ENCODE measurements around the gene ABLIM2. TPM values are rescaled to one million over a fixed set of nuclear protein-coding genes. Genes with fewer than 3 reads are reported as not detected.

ABLIM2 gene
- total RNA-seq, 2 experiments from 2014 or later: 0.32 to 0.54 TPM

- Mint-ChIP-seq H3K4me3 (no peak overlapping the region), H3K4me1 (ENCODE audit: low read depth) (no peaks in the 10 kb centered on the region), H3K9me3 (no peaks in the 10 kb centered on the region), H3K36me3 (ENCODE audit: low read depth) (no peaks in the 10 kb centered on the region), H3K27me3 (peaks cover 2% of the 10 kb centered on the region), H3K27ac (no peak overlapping the region)
- CTCF ChIA-PET: interaction anchor here (2.1 kb wide), 1 partner anchor 35 kb away, joined by 4 read pairs; no protein-coding TSS in a partner anchor
- ATAC-seq: no peak
- intact Hi-C loops (cut with micrococcal nuclease): no loop called here
- DNase-seq: no peak
- TF ChIP-seq, protein P1, sequence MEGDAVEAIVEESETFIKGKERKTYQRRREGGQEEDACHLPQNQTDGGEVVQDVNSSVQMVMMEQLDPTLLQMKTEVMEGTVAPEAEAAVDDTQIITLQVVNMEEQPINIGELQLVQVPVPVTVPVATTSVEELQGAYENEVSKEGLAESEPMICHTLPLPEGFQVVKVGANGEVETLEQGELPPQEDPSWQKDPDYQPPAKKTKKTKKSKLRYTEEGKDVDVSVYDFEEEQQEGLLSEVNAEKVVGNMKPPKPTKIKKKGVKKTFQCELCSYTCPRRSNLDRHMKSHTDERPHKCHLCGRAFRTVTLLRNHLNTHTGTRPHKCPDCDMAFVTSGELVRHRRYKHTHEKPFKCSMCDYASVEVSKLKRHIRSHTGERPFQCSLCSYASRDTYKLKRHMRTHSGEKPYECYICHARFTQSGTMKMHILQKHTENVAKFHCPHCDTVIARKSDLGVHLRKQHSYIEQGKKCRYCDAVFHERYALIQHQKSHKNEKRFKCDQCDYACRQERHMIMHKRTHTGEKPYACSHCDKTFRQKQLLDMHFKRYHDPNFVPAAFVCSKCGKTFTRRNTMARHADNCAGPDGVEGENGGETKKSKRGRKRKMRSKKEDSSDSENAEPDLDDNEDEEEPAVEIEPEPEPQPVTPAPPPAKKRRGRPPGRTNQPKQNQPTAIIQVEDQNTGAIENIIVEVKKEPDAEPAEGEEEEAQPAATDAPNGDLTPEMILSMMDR (IDR thresholded peaks at IDR 0.05): no peak
- POLR2A ChIA-PET: no interaction called here
These were observed 136.8 kb downstream of the ABLIM2 start for GRCh38 chr4:8021796-8022195.

- ChIA-PET CTCF (interaction anchor here (0.8 to 2.1 kb wide), 2 partner anchors 32 to 33 kb away, joined by 3 to 4 read pairs; no protein-coding TSS in a partner anchor), POLR2A (no interaction called here)
- no peak for ATAC-seq
These were observed 138.9 kb downstream of the ABLIM2 start for GRCh38 chr4:8019396-8020365.

GRCh38 chr4:8016527-8016926, 142.1 kb downstream of the ABLIM2 start:
- no peak overlapping the region for H3K4me3 Mint-ChIP-seq
- H3K9me3 Mint-ChIP-seq: no peaks in the 10 kb centered on the region
- H3K4me1 Mint-ChIP-seq (ENCODE audit: low read depth): no peaks in the 10 kb centered on the region
- DNase-seq (no peak), ATAC-seq (no peak)
- H3K27ac Mint-ChIP-seq: no peak overlapping the region
- CTCF ChIA-PET: no interaction called here
- intact Hi-C loops (cut with micrococcal nuclease): no loop called here
- no peaks in the 10 kb centered on the region for H3K36me3 Mint-ChIP-seq (ENCODE audit: low read depth)
- peaks cover 2% of the 10 kb centered on the region for H3K27me3 Mint-ChIP-seq
- POLR2A ChIA-PET: interaction anchor here (0.7 kb wide), 1 partner anchor 80 kb away, joined by 3 read pairs; no protein-coding TSS in a partner anchor
- TF ChIP-seq, protein P1 (IDR thresholded peaks at IDR 0.05): no peak

More at GRCh38 chr4:8019396-8020365, 138.9 kb downstream of the ABLIM2 start:
- H3K4me3 Mint-ChIP-seq: no peak overlapping the region
- intact Hi-C loops (cut with micrococcal nuclease): no loop called here
- H3K27me3 Mint-ChIP-seq: peaks cover 2% of the 10 kb centered on the region
- H3K9me3 Mint-ChIP-seq: no peaks in the 10 kb centered on the region
- H3K36me3 Mint-ChIP-seq (ENCODE audit: low read depth): no peaks in the 10 kb centered on the region
- DNase-seq: no peak
- TF ChIP-seq, protein P1 (IDR thresholded peaks at IDR 0.05): no peak
- no peak overlapping the region for H3K27ac Mint-ChIP-seq
- H3K4me1 Mint-ChIP-seq (ENCODE audit: low read depth): no peaks in the 10 kb centered on the region

DNA sequence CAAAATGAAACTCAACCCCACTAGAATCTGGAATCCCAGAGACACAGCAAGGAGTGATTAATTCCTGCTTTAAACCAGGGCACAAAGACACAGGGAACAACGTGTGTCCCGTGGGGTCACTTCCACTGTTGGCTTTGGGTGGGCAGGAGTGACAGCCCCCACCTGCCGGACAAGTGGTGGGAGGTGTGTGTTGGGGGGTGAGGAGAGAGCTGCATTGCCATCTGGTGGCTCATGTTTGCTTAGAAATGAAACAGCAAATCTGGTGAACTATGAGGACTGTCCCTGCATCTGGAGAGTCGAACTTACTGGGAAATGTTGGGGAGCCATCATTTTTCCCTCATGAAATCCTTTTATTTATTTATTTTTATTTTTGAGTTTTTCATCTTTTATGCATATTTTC, 143.1 kb downstream of the ABLIM2 start:
- no peaks in the 10 kb centered on the region for H3K4me1 Mint-ChIP-seq (ENCODE audit: low read depth)
- ATAC-seq: no peak
- TF ChIP-seq, protein P1 (IDR thresholded peaks at IDR 0.05): peak; percentile 32
- DNase-seq: no peak
- no peaks in the 10 kb centered on the region for H3K36me3 Mint-ChIP-seq (ENCODE audit: low read depth)
- ChIA-PET CTCF (no interaction called here), POLR2A (no interaction called here)
- no peak overlapping the region for H3K4me3 Mint-ChIP-seq
- H3K27me3 Mint-ChIP-seq: peaks cover 2% of the 10 kb centered on the region
- intact Hi-C loops (cut with micrococcal nuclease): no loop called here
- no peak overlapping the region for H3K27ac Mint-ChIP-seq
- H3K9me3 Mint-ChIP-seq: no peaks in the 10 kb centered on the region

Data from activated CD8-positive, alpha-beta T cell treated with anti-CD3 and anti-CD28 coated beads for 36 hours (primary cell).